Tongue (tissue), 2 donors: ENCODE data around the gene AK2. TPM values are rescaled to one million over a fixed set of nuclear protein-coding genes. Genes with fewer than 3 reads are reported as not detected.

Experiments used
- DNase-seq: peaks from one replicate; pipeline ENCODE4 v3.0.0-alpha.2; 2015
- total RNA-seq: library from RNA; depleted of rRNA; stranded (reverse); fragments of >200 nt; gene quantifications from one replicate; pipeline ENCODE4 v1.2.3, GENCODE V29; 2014

Gene AK2
- total RNA-seq, 1 donor from 2014 or later, result 109 TPM

- DNase-seq, result no peak
Observed at GRCh38 chr1:33021567-33022431, 14.9 kb downstream of the AK2 start.

GRCh38 chr1:33018112-33018511, 18.6 kb downstream of the AK2 start:
- DNase-seq, result no peak

GRCh38 chr1:33017175-33017574, 19.5 kb downstream of the AK2 start:
- no peak for DNase-seq

GRCh38 chr1:33015216-33015615, 21.5 kb downstream of the AK2 start:
- no peak for DNase-seq

GRCh38 chr1:33014464-33015163, 22.1 kb downstream of the AK2 start:
- no peak for DNase-seq

- no peak for DNase-seq
Observed at GRCh38 chr1:33013791-33014190, 22.9 kb downstream of the AK2 start.

GRCh38 chr1:33012165-33012564, 24.5 kb downstream of the AK2 start:
- no peak for DNase-seq

- DNase-seq, result peak; percentile 36
Observed at GRCh38 chr1:33010932-33011731, 25.6 kb downstream of the AK2 start.

- no peak for DNase-seq
Observed at GRCh38 chr1:33009561-33009960, 27.1 kb downstream of the AK2 start.

GRCh38 chr1:33008051-33008914, 28.4 kb downstream of the AK2 start:
- DNase-seq, result no peak

GRCh38 chr1:33007190-33008050, 29.3 kb downstream of the AK2 start:
- DNase-seq, result peak; percentile 37

GRCh38 chr1:33005838-33006421, 30.8 kb downstream of the AK2 start:
- DNase-seq, result no peak

GRCh38 chr1:33005117-33005837, 31.4 kb downstream of the AK2 start:
- DNase-seq, result no peak

- DNase-seq, result peak; percentile 25
Observed at GRCh38 chr1:33004613-33005012, 32.1 kb downstream of the AK2 start.

GRCh38 chr1:33003657-33004056, 33.0 kb downstream of the AK2 start:
- DNase-seq, result no peak

- DNase-seq, result no peak
Observed at GRCh38 chr1:33002006-33002405, 34.7 kb downstream of the AK2 start.

GRCh38 chr1:33001282-33001681, 35.4 kb downstream of the AK2 start:
- no peak for DNase-seq

GRCh38 chr1:33000427-33001026, 36.2 kb downstream of the AK2 start:
- DNase-seq, result no peak

GRCh38 chr1:32998997-32999396, 37.7 kb downstream of the AK2 start:
- DNase-seq, result no peak
